GM19397 (cell line): ENCODE results near the gene BMPER.

Experiments
- ATAC-seq: cut with Tn5 transposase; IDR thresholded peaks from one replicate; pipeline ENCODE4 v1.9.1; 2021; ENCODE audit warnings: mild to moderate bottlenecking, moderate library complexity; ENCODE audit not compliant: unreplicated experiment

The BMPER gene

GRCh38 chr7:34086064-34086463, 180.7 kb downstream of the BMPER start:
- no peak for ATAC-seq

GRCh38 chr7:34086981-34087380, 181.6 kb downstream of the BMPER start:
- no peak for ATAC-seq

GRCh38 chr7:34087892-34088891, 182.9 kb downstream of the BMPER start:
- ATAC-seq, result no peak

GRCh38 chr7:34090816-34091215, 185.5 kb downstream of the BMPER start:
- ATAC-seq, result no peak

- no peak for ATAC-seq
Measured at GRCh38 chr7:34091321-34091917, 186.1 kb downstream of the BMPER start.

- no peak for ATAC-seq
Measured at GRCh38 chr7:34093276-34093675, 187.9 kb downstream of the BMPER start.

- no peak for ATAC-seq
Measured at GRCh38 chr7:34096198-34096651, 190.9 kb downstream of the BMPER start.

- ATAC-seq, result no peak
Measured at GRCh38 chr7:34096777-34097176, 191.4 kb downstream of the BMPER start.

GRCh38 chr7:34100661-34101060, 195.3 kb downstream of the BMPER start:
- ATAC-seq, result no peak

- no peak for ATAC-seq
Measured at GRCh38 chr7:34104115-34104514, 198.8 kb downstream of the BMPER start.

GRCh38 chr7:34104992-34105391, 199.7 kb downstream of the BMPER start:
- no peak for ATAC-seq

GRCh38 chr7:34107276-34107675, 201.9 kb downstream of the BMPER start:
- ATAC-seq, result no peak

GRCh38 chr7:34108165-34108564, 202.8 kb downstream of the BMPER start:
- ATAC-seq, result no peak

- ATAC-seq, result no peak
Measured at GRCh38 chr7:34109936-34110780, 204.8 kb downstream of the BMPER start.

- ATAC-seq, result no peak
Measured at GRCh38 chr7:34111031-34111430, 205.7 kb downstream of the BMPER start.

- no peak for ATAC-seq
Measured at GRCh38 chr7:34115503-34115902, 210.2 kb downstream of the BMPER start.

- ATAC-seq, result no peak
Measured at GRCh38 chr7:34117573-34117972, 212.2 kb downstream of the BMPER start.

- no peak for ATAC-seq
Measured at GRCh38 chr7:34121366-34121765, 216.0 kb downstream of the BMPER start.

GRCh38 chr7:34123316-34123715, 218.0 kb downstream of the BMPER start:
- no peak for ATAC-seq

GRCh38 chr7:34124765-34125164, 219.4 kb downstream of the BMPER start:
- no peak for ATAC-seq

- ATAC-seq, result no peak
Measured at GRCh38 chr7:34128762-34129161, 223.4 kb downstream of the BMPER start.
